ENCODE data around the gene SOX6.

Gene SOX6

DNA sequence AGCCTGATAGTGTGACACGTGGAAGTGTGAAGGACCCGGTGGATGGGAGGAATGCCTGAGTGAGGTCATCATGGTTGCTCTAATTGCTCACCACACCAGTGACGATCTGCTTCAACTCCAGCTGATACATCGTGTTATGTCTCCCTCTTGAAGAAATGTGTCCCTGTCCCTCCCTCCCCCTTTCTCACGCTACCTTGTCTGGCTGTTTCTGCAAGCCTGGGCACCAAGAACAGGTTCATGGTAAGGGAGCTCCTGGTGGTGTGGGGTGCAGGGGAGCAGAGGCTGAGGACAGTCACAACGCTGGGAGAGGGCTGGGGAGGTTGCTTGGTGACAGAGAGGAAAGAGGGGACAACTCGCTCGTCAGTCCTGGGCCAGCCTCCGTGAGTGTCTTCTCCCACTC lies 413.4 kb downstream of the SOX6 start:
- DNase-seq = no peak
- Histone ChIP-seq H3K4me1 (peaks cover 0 to 8% (median 3%) of the 10 kb centered on the region in 4 donors), H3K27ac (no peak overlapping the region), H3K9me3 (peaks cover 0 to 13% (median 6%) of the 10 kb centered on the region in 3 donors), H3K36me3 (no peaks in the 10 kb centered on the region), H3K27me3 (no peaks in the 10 kb centered on the region), H3K4me3 (no peak overlapping the region)
- intact Hi-C loops (cut with DNase I; ENCODE audit: low total_unique reads) = no loop called here
- TF ChIP-seq, protein P1, sequence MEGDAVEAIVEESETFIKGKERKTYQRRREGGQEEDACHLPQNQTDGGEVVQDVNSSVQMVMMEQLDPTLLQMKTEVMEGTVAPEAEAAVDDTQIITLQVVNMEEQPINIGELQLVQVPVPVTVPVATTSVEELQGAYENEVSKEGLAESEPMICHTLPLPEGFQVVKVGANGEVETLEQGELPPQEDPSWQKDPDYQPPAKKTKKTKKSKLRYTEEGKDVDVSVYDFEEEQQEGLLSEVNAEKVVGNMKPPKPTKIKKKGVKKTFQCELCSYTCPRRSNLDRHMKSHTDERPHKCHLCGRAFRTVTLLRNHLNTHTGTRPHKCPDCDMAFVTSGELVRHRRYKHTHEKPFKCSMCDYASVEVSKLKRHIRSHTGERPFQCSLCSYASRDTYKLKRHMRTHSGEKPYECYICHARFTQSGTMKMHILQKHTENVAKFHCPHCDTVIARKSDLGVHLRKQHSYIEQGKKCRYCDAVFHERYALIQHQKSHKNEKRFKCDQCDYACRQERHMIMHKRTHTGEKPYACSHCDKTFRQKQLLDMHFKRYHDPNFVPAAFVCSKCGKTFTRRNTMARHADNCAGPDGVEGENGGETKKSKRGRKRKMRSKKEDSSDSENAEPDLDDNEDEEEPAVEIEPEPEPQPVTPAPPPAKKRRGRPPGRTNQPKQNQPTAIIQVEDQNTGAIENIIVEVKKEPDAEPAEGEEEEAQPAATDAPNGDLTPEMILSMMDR (IDR thresholded peaks at IDR 0.05) = no peak

DNA sequence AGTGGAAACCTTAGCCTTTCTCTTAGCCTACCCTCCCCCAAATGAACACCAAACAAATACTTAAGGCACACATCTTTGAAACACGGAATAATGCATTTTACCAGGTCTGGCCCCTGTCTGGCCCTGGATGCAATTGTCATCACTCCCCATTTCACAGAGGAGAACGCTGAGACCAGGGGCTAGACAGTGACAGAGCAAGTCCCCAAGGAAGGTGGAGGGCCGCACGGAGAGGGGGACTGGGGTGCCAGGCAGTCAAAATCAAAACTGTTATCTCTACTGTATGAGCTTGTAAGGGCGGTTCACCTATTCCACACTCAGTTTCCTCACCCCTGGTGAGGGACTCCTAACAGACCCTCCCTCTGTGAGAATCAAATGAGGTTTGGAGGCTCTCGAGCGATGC lies 414.2 kb downstream of the SOX6 start:
- Histone ChIP-seq H3K36me3 (no peaks in the 10 kb centered on the region), H3K9me3 (peaks cover 0 to 10% (median 6%) of the 10 kb centered on the region in 3 donors), H3K27ac (no peak overlapping the region), H3K4me3 (no peak overlapping the region), H3K27me3 (no peaks in the 10 kb centered on the region), H3K4me1 (peaks cover 0 to 8% (median 3%) of the 10 kb centered on the region in 4 donors)
- intact Hi-C loops (cut with DNase I; ENCODE audit: low total_unique reads) = no loop called here
- TF ChIP-seq, protein P1 (IDR thresholded peaks at IDR 0.05) = no peak
- DNase-seq = no peak

DNA sequence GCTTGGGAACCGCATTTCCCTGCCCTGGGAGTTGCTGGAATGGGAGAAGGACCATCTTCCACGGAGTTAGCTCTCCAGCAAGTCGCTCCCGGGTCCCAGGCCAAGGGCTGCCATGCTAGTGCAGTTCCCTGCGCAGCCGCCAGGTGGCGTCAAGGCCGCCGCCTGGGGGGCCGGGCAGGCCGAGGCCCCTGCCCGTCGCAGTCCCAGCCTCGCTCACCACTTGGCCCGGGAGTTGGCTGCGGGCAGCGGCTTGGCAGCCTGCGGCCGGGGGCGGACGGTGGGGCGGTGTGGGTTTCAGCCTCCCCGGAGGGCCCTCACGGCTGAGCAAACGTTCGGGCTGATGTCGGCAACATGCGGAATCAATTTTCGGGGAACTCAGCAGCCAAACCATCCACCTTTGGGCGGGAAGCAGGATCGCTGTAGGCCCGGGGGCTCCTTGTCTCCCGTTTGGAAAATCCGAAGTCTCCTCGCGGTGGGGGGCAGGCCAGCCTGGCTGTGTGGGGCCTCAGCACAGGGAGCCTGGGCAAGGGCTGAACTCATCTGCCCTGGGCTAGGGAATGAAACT lies 415.1 kb downstream of the SOX6 start:
- Histone ChIP-seq H3K36me3 (no peaks in the 10 kb centered on the region), H3K27me3 (no peaks in the 10 kb centered on the region), H3K9me3 (peaks cover 0 to 5% (median under 1%) of the 10 kb centered on the region in 3 donors), H3K4me3 (peak overlapping the region; percentile 8 to 18), H3K27ac (no peak overlapping the region), H3K4me1 (peaks cover 0 to 8% (median 3%) of the 10 kb centered on the region in 4 donors)
- DNase-seq = no peak
- TF ChIP-seq, protein P1 (IDR thresholded peaks at IDR 0.05) = peak; percentile 84 to 92
- intact Hi-C loops (cut with DNase I; ENCODE audit: low total_unique reads) = no loop called here

DNA sequence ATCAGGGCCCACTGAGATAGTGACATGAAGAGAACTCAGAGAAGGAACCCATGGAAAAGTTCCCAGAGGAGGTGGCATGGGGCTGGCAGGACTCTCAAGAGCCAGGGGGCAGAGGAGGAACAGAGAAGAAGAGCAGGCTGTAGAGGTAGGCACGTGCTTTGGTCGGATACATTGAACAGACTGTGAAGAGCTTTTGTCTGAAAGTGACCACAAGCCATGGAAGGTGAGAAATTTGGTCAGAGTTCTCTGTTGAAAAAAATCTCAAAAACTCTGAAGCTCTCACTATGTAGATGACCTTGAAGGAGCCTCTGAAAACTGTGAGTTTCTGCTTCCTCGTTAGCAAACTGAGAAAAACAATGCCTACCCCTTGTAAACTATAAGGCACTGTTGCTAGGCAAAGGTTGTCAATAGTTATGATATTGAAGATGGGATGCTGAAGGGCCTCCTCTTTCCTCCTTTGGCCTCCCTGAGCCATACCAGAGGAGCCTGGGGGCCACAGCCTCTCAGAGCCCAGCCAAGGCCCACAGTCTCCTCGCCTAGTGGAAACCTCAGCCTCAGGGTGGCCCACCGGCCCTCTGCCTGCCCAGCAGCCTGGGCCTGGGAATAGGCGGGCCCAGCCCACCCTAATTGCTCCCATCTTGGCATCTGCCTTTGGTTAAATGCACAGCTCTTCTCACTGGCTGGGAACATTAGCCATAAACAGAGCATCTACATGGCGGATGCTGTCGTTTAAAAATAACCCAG lies 415.7 kb downstream of the SOX6 start:
- H3K36me3 ChIP-seq = no peaks in the 10 kb centered on the region
- no peak overlapping the region for H3K4me3 ChIP-seq
- H3K27ac ChIP-seq = no peak overlapping the region
- no peaks in the 10 kb centered on the region for H3K9me3 ChIP-seq
- no peaks in the 10 kb centered on the region for H3K27me3 ChIP-seq
- H3K4me1 ChIP-seq = peaks cover 0 to 8% (median 3%) of the 10 kb centered on the region in 4 donors
- TF ChIP-seq, protein P1 (IDR thresholded peaks at IDR 0.05) = no peak
- intact Hi-C loops (cut with DNase I; ENCODE audit: low total_unique reads) = no loop called here
- DNase-seq = no peak

DNA sequence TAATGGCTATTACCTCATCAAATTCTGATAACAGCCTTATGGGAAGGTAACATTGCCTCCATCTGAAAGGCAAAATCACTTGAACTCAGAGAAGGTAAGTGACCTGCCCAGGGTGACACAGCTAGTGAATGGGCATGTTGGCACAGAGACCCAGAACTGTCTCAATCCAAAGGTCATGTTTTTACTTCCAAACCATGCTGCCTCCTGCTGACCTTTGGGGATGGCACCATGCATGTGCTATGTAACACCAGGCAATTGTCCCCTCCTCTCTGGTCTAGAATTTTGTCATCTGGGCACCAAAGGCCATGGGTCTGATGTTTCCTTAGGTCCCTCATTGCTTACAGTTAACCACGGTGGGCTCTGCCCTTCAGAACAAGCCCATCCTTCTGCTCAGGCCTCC lies 417.4 kb downstream of the SOX6 start:
- Histone ChIP-seq H3K27ac (no peak overlapping the region), H3K36me3 (no peaks in the 10 kb centered on the region), H3K4me3 (no peak overlapping the region), H3K27me3 (no peaks in the 10 kb centered on the region), H3K9me3 (no peaks in the 10 kb centered on the region), H3K4me1 (peaks cover 0 to 8% (median 3%) of the 10 kb centered on the region in 4 donors)
- TF ChIP-seq, protein P1 (IDR thresholded peaks at IDR 0.05) = no peak
- no peak for DNase-seq
- intact Hi-C loops (cut with DNase I; ENCODE audit: low total_unique reads) = no loop called here

All from tibial artery (tissue), 4 donors.